ENCODE measurements around the gene TACO1.

The TACO1 gene

GRCh38 chr17:63579633-63580032 lies 21.1 kb upstream of the TACO1 start:
- peaks cover 29% of the 10 kb centered on the region for H3K36me3 Mint-ChIP-seq (ENCODE audit: low read depth)
- H3K27me3 Mint-ChIP-seq (ENCODE audit: low read depth) = no peaks in the 10 kb centered on the region
- H3K27ac Mint-ChIP-seq = no peak overlapping the region
- peaks cover 9% of the 10 kb centered on the region for H3K4me1 Mint-ChIP-seq (ENCODE audit: low read depth)
- no peak overlapping the region for H3K4me3 Mint-ChIP-seq
- no peaks in the 10 kb centered on the region for H3K9me3 Mint-ChIP-seq

GRCh38 chr17:63587770-63588169 lies 12.9 kb upstream of the TACO1 start:
- no peak overlapping the region for H3K4me3 Mint-ChIP-seq
- peaks cover 46% of the 10 kb centered on the region for H3K36me3 Mint-ChIP-seq (ENCODE audit: low read depth)
- H3K4me1 Mint-ChIP-seq (ENCODE audit: low read depth) = peaks cover 19% of the 10 kb centered on the region
- H3K9me3 Mint-ChIP-seq = no peaks in the 10 kb centered on the region
- no peaks in the 10 kb centered on the region for H3K27me3 Mint-ChIP-seq (ENCODE audit: low read depth)
- H3K27ac Mint-ChIP-seq = no peak overlapping the region

- Mint-ChIP-seq H3K9me3 (no peaks in the 10 kb centered on the region), H3K36me3 (ENCODE audit: low read depth) (peaks cover 37% of the 10 kb centered on the region), H3K27me3 (ENCODE audit: low read depth) (no peaks in the 10 kb centered on the region), H3K4me3 (no peak overlapping the region), H3K27ac (no peak overlapping the region), H3K4me1 (ENCODE audit: low read depth) (peaks cover 16% of the 10 kb centered on the region)
These were observed 11.9 kb upstream of the TACO1 start for GRCh38 chr17:63588797-63589196.

GRCh38 chr17:63589646-63590045 lies 11.0 kb upstream of the TACO1 start:
- Mint-ChIP-seq H3K27ac (no peak overlapping the region), H3K36me3 (ENCODE audit: low read depth) (peaks cover 39% of the 10 kb centered on the region), H3K4me1 (ENCODE audit: low read depth) (peaks cover 17% of the 10 kb centered on the region), H3K9me3 (no peaks in the 10 kb centered on the region), H3K27me3 (ENCODE audit: low read depth) (no peaks in the 10 kb centered on the region), H3K4me3 (no peak overlapping the region)

DNA sequence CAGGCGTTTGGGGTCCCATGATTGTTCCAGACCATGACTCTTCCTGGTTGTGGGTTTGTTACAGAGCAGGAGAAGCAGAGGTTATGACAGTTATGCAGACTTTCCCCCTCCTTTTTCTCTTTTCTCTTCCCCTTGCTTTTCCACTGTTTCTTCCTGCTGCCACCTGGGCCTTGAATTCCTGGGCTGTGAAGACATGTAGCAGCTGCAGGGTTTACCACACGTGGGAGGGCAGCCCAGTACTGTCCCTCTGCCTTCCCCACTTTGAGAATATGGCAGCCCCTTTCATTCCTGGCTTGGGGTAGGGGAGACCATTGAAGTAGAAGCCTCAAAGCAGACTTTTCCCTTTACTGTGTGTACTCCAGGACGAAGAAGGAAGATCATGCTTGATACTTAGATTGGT lies 7.9 kb upstream of the TACO1 start:
- H3K4me1 Mint-ChIP-seq (ENCODE audit: low read depth) = peaks cover 9% of the 10 kb centered on the region
- no peaks in the 10 kb centered on the region for H3K27me3 Mint-ChIP-seq (ENCODE audit: low read depth)
- no peak overlapping the region for H3K27ac Mint-ChIP-seq
- no peaks in the 10 kb centered on the region for H3K9me3 Mint-ChIP-seq
- no peak overlapping the region for H3K4me3 Mint-ChIP-seq
- H3K36me3 Mint-ChIP-seq (ENCODE audit: low read depth) = peaks cover 28% of the 10 kb centered on the region

DNA sequence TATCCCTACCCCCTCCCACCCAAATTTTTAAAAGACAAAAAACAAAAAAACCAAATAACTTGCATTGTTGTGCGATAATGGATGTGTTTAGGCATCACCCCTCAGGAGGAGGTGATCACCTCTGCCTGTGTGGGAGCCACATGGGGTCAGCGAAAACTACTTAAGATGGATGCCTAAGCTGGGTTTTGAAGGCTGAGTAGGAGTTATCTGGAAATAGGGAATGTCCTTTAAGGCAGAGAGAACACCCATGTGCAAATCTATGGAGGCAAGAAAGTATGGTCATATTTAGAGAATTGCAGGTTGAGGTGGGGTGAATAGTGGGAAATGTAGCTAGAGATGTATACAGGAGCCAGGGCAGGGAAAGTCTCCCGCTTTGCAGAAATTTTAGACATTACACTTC lies 5.6 kb upstream of the TACO1 start:
- Mint-ChIP-seq H3K4me1 (ENCODE audit: low read depth) (peaks cover 17% of the 10 kb centered on the region), H3K27ac (no peak overlapping the region), H3K4me3 (no peak overlapping the region), H3K9me3 (no peaks in the 10 kb centered on the region), H3K27me3 (ENCODE audit: low read depth) (no peaks in the 10 kb centered on the region), H3K36me3 (ENCODE audit: low read depth) (peaks cover 17% of the 10 kb centered on the region)

DNA sequence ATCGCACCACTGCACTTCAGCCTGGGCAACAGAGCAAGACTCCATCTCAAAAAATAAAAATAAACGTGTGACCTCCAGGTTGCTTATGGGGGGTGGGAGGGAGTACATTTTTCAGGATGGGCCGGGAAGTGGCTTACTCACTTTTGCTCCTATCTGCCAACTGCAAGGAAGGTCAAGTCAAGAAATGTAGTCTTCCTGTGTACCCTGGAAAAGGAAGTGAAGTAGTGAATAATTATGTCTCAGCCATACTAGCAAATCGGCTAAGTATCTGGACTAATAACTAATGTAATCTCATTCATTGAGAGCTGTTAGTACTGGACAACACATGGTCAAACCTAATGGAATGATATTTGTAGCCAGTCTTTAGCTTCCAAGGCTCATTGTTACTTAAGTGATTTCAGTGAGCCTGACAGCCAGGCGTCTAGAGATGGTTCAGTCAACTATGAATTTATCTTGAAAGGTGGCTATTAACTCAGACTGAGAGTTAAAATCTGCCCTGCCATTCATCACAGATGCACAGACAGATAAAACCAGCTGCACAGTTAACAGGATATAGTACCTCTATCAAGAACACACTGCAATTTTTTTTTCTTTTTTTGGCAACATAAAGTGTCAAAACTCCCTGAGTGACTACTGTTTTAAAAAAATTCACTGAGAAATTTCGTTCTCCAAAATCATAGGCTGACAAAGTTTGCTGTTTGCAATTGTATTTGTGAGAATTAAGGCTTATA lies 3.7 kb upstream of the TACO1 start:
- no peak overlapping the region for H3K4me3 Mint-ChIP-seq
- H3K4me1 Mint-ChIP-seq (ENCODE audit: low read depth) = peaks cover 29% of the 10 kb centered on the region
- H3K36me3 Mint-ChIP-seq (ENCODE audit: low read depth) = peaks cover 11% of the 10 kb centered on the region
- no peaks in the 10 kb centered on the region for H3K9me3 Mint-ChIP-seq
- no peak overlapping the region for H3K27ac Mint-ChIP-seq
- no peaks in the 10 kb centered on the region for H3K27me3 Mint-ChIP-seq (ENCODE audit: low read depth)

DNA sequence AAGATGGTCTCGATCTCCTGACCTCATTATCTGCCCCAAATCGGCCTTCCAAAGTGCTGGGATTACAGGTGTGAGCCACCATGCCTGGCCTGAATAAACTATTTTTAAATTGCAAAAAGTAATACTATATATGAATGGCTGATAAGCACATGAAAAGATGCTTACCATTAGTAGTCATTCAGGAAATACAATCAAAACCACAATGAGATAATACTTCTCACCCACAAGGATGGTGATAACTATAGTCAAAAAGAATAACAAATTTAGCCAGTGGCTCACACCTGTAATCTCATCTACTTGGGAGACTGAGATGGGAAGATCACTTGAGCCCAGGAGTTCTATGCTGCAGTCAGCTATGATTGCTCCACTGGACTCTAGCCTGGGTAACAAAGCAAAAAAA lies 2.4 kb upstream of the TACO1 start:
- no peaks in the 10 kb centered on the region for H3K9me3 Mint-ChIP-seq
- H3K4me3 Mint-ChIP-seq = no peak overlapping the region
- no peak overlapping the region for H3K27ac Mint-ChIP-seq
- H3K27me3 Mint-ChIP-seq (ENCODE audit: low read depth) = no peaks in the 10 kb centered on the region
- H3K4me1 Mint-ChIP-seq (ENCODE audit: low read depth) = peaks cover 29% of the 10 kb centered on the region
- H3K36me3 Mint-ChIP-seq (ENCODE audit: low read depth) = peaks cover 11% of the 10 kb centered on the region

DNA sequence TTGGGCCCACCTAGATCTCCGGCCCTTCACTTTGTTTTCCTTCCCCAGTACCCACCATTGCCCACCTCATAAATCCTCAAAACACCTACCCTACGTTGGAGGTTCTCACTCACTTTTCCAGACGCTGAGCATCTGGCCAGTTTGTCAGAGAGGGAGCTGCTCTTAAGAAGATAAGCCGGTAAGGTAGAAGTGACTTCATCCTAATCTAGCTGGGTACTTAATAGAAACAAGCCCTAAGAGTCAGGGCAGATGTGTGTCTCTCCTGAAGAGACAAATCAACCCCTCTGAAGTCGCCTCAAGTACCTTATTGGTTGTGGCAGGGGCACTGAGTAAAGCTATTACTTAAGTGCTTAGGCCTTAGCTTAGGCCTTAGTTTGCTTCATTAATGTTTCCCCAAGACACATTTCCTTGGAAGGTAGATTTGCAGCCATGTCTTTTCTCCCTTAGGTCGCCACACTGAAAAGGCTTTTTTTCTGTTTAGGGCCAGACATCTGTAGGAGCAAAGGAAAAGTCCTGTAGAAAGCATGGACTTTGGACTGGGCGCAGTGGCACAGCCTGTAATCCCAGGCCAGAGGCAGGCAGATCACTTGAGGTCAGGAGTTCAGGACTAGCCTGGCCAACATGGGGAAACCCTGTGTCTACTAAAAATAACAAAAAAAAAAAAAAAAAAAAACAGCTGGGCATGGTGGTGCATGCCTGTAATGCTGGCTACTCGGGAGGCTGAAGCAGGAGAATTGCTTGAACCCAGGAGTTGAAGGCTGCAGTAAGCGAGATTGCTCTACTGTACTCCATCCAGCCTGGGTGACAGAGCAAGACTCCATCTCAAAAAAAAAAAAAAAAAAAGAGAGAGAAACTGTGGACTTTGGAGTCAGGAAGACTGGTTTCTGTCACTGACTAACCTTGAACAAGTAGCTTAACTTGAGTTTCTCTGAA lies 1.0 kb downstream of the TACO1 start:
- H3K27ac Mint-ChIP-seq = peak overlapping the region; percentile 91
- peaks cover 33% of the 10 kb centered on the region for H3K4me1 Mint-ChIP-seq (ENCODE audit: low read depth)
- H3K27me3 Mint-ChIP-seq (ENCODE audit: low read depth) = no peaks in the 10 kb centered on the region
- H3K36me3 Mint-ChIP-seq (ENCODE audit: low read depth) = peaks cover 22% of the 10 kb centered on the region
- H3K4me3 Mint-ChIP-seq = peak overlapping the region; percentile 95
- no peaks in the 10 kb centered on the region for H3K9me3 Mint-ChIP-seq

GRCh38 chr17:63609816-63610573 lies 9.3 kb downstream of the TACO1 start:
- Mint-ChIP-seq H3K4me3 (peak overlapping the region; percentile 62), H3K36me3 (ENCODE audit: low read depth) (peaks cover 43% of the 10 kb centered on the region)

GRCh38 chr17:63610854-63611253 lies 10.2 kb downstream of the TACO1 start:
- Mint-ChIP-seq H3K4me1 (ENCODE audit: low read depth) (peaks cover 31% of the 10 kb centered on the region), H3K27me3 (ENCODE audit: low read depth) (no peaks in the 10 kb centered on the region), H3K36me3 (ENCODE audit: low read depth) (peaks cover 35% of the 10 kb centered on the region), H3K4me3 (peak overlapping the region; percentile 70), H3K27ac (peak overlapping the region; percentile 96), H3K9me3 (no peaks in the 10 kb centered on the region)

More at GRCh38 chr17:63609816-63610573, 9.3 kb downstream of the TACO1 start:
- no peaks in the 10 kb centered on the region for H3K27me3 Mint-ChIP-seq (ENCODE audit: low read depth)
- no peaks in the 10 kb centered on the region for H3K9me3 Mint-ChIP-seq
- H3K27ac Mint-ChIP-seq = peak overlapping the region; percentile 96
- peaks cover 36% of the 10 kb centered on the region for H3K4me1 Mint-ChIP-seq (ENCODE audit: low read depth)

GRCh38 chr17:63611354-63611753 lies 10.7 kb downstream of the TACO1 start:
- peak overlapping the region; percentile 96 for H3K27ac Mint-ChIP-seq
- peaks cover 31% of the 10 kb centered on the region for H3K4me1 Mint-ChIP-seq (ENCODE audit: low read depth)
- H3K4me3 Mint-ChIP-seq = peak overlapping the region; percentile 70

DNA sequence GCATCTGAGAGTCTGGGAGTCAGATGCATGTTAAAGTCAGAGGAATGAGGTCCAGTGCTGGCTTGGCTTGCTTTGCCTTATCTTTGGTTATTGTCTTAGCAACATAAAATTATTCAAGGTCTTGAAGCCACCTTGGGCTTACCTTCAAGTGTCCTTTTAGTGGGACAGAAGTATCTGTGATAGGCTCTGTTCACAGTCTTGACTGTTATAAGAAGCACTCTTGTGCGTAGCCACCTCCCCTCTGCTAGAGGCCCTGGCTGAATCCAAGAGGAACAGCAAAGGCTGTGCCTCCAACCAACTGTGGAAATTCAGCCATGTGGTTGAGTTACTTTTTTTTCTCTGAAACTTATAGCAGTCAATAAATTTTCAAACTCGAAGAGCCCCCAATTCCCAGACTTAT lies 13.0 kb downstream of the TACO1 start:
- peaks cover 10% of the 10 kb centered on the region for H3K36me3 Mint-ChIP-seq (ENCODE audit: low read depth)
- peaks cover 12% of the 10 kb centered on the region for H3K27me3 Mint-ChIP-seq (ENCODE audit: low read depth)
- peaks cover 26% of the 10 kb centered on the region for H3K4me1 Mint-ChIP-seq (ENCODE audit: low read depth)
- no peaks in the 10 kb centered on the region for H3K9me3 Mint-ChIP-seq
- H3K27ac Mint-ChIP-seq = no peak overlapping the region
- no peak overlapping the region for H3K4me3 Mint-ChIP-seq

More at GRCh38 chr17:63611354-63611753, 10.7 kb downstream of the TACO1 start:
- Mint-ChIP-seq H3K36me3 (ENCODE audit: low read depth) (peaks cover 30% of the 10 kb centered on the region), H3K27me3 (ENCODE audit: low read depth) (no peaks in the 10 kb centered on the region), H3K9me3 (no peaks in the 10 kb centered on the region)

DNA sequence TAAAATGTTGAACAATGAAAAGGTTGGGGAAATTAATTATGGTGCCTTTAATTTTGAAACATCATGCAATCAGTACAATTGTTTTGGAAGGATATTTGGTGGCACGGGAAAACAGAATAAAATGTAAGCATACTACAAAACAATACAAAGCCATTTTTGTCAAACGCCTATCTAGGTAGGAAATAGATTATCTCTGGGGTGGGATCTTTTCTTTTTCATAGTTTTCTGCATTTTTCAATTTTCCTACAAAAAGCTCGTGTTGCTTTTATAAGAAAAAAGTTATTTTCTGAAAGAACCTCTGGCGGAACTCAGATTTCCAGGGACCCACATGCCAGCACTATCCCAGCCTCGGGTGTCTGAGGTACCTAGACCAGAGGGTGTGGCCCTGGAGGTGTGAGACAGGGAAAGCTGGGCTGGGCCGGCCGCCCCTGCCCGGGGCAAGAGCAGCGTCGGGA lies 20.6 kb downstream of the TACO1 start:
- Mint-ChIP-seq H3K4me3 (peak overlapping the region; percentile 92), H3K4me1 (ENCODE audit: low read depth) (peaks cover 23% of the 10 kb centered on the region), H3K27me3 (ENCODE audit: low read depth) (peaks cover 12% of the 10 kb centered on the region), H3K9me3 (no peaks in the 10 kb centered on the region), H3K36me3 (ENCODE audit: low read depth) (no peaks in the 10 kb centered on the region), H3K27ac (peak overlapping the region; percentile 80)

All from T-helper 1 cell treated with Interleukin-12 subunit alpha and Interleukin-12 subunit beta and Interleukin-4 antibody, amounts not matched to agents 30 μg/mL and 1 μg/mL, for 36 hours (primary cell).